ENCODE measurements around the gene IDNK.

DNA sequence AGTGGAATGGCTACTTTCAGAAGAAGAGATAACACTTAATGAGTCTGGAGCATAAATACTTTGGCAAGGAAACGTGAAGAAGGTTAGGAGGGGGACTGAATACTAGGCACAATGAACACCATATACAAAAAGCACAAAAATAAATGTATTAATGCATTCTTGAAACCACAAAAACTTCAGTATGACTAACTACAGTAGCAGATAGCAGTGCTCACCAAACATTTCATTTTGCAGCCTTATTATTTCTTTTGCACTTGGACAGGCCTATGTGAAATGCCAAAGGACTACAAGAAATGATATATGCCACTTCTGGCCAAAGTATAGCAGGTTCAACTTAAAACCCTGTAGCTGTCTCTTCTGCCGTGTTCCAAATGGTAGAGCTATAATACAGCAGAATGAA, 58.5 kb downstream of the IDNK start:
- no peak for TF ChIP-seq MAX (IDR thresholded peaks at IDR 0.05)
- TF ChIP-seq TEAD4 (IDR thresholded peaks at IDR 0.05): no peak
- no peak for TF ChIP-seq TAF1 (IDR thresholded peaks at IDR 0.05; ENCODE audit: low read depth)
- TF ChIP-seq FOXM1 (IDR thresholded peaks at IDR 0.05; ENCODE audit: borderline replicate concordance, low read depth): no peak
- no peak for TF ChIP-seq EP300 (IDR thresholded peaks at IDR 0.05; ENCODE audit: borderline replicate concordance)
- no peak for TF ChIP-seq CEBPB (IDR thresholded peaks at IDR 0.05)
- no peak for TF ChIP-seq EGR1 (IDR thresholded peaks at IDR 0.05)
- no peak for TF ChIP-seq NFIC (IDR thresholded peaks at IDR 0.05)
- TF ChIP-seq TCF12 (IDR thresholded peaks at IDR 0.05; ENCODE audit: low read depth): no peak
- TF ChIP-seq ZBTB7A (IDR thresholded peaks at IDR 0.05; ENCODE audit: low read depth): no peak
- no peak for TF ChIP-seq YY1 (IDR thresholded peaks at IDR 0.05; ENCODE audit: low read depth)
- TF ChIP-seq, protein P1, sequence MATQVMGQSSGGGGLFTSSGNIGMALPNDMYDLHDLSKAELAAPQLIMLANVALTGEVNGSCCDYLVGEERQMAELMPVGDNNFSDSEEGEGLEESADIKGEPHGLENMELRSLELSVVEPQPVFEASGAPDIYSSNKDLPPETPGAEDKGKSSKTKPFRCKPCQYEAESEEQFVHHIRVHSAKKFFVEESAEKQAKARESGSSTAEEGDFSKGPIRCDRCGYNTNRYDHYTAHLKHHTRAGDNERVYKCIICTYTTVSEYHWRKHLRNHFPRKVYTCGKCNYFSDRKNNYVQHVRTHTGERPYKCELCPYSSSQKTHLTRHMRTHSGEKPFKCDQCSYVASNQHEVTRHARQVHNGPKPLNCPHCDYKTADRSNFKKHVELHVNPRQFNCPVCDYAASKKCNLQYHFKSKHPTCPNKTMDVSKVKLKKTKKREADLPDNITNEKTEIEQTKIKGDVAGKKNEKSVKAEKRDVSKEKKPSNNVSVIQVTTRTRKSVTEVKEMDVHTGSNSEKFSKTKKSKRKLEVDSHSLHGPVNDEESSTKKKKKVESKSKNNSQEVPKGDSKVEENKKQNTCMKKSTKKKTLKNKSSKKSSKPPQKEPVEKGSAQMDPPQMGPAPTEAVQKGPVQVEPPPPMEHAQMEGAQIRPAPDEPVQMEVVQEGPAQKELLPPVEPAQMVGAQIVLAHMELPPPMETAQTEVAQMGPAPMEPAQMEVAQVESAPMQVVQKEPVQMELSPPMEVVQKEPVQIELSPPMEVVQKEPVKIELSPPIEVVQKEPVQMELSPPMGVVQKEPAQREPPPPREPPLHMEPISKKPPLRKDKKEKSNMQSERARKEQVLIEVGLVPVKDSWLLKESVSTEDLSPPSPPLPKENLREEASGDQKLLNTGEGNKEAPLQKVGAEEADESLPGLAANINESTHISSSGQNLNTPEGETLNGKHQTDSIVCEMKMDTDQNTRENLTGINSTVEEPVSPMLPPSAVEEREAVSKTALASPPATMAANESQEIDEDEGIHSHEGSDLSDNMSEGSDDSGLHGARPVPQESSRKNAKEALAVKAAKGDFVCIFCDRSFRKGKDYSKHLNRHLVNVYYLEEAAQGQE (IDR thresholded peaks at IDR 0.05; ENCODE audit: low read depth): no peak
